GM18867 (cell line): ENCODE results near the gene DOLPP1.
"Not testable (repeated sequence)": the region's sequence is repeated elsewhere in the genome, so short reads cannot be mapped to it uniquely, and the experiment has no call there.

Source experiments
- ATAC-seq: cut with Tn5 transposase; IDR thresholded peaks from one replicate; pipeline ENCODE4 v1.9.1; 2021; ENCODE audit warnings: mild to moderate bottlenecking, moderate library complexity; ENCODE audit not compliant: unreplicated experiment

The DOLPP1 gene

DNA sequence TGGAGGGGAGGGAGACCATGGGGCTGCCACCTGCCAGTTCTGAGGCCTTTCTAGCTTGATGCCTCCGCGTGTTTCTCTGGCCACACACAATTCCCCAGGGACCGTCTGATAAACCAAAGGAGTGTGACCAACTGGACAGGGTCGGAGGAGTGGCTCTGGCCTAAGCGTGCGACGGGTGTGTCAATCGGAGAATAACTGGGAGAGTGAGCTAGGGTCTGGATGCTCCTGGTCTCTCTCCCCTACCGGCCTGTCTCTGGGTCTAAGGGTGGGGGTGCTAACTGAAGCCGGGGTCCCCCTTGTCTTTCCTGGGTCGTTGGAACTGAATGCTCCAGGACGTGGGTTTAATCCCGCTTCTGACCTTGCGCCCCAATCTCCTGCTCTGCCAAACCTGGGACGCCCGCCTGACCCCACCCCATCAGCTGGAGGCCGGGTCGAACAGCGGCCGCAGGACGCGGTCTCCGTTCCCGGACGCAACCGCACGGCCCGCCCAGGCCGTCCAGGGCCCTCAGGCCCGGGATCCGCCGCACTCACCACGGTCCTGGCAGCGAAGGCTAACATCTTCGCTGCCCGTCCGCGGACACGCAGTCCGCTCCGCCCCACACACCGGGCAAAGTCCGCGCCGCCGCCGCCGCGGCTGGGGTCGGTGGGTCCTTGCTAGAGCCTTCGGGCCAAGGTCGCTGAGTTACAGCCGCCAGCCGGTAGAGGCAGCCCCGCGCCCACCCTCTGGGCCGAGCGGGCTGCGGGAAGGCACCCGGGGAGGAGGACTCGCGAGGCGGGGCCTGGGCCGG is 29.2 kb downstream of the DOLPP1 start:
- ATAC-seq = peak; percentile 4

DNA sequence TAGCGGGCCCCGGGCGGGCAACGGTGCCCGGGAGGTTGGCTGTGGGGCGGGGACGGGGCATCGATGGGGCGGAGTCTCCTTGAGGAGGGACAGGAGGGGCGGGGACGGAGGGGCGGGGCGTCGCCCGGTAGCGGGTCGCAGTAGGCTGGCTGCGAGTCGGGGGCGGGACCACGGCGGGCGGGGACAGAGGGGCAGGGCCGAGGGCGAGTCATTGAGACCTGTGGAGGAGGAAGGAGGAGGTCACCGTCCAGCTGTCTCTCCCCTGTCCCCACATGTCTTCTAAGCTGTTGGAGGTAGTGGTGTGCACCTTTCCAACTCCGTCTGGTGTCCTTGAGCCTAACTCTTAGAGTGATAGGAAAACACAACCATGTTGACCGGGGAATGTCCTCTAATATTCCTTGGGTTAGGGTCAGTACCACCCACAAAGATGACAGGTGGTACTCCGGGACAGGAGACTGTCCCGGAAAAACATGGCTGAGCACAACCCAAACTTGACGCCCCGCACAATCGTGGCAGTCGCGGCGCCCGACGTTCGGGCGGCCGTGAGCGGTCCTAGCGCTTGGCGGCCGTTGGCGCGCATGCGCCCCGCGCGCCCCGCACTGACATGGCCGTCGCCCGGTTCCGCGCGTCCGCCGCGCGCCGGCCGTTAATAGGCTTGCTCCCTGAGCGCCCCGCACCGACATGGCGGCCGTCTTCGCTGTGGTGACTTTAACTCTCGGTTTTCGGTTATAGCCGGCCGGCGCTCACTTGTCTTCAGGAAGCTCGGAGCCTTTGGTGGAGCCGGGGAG is 30.0 kb downstream of the DOLPP1 start, which contains the start of the genes CRAT and PTPA:
Gene CRAT, minus strand, starts transcription at position 54 of the 788 bp plus-strand sequence. CDS start 284 bp downstream, outside the sequence.
Gene PTPA, plus strand, starts transcription at position 676 of the 788 bp plus-strand sequence. CDS start 186 bp downstream, outside the sequence.
- peak; percentile 80 for ATAC-seq

DNA sequence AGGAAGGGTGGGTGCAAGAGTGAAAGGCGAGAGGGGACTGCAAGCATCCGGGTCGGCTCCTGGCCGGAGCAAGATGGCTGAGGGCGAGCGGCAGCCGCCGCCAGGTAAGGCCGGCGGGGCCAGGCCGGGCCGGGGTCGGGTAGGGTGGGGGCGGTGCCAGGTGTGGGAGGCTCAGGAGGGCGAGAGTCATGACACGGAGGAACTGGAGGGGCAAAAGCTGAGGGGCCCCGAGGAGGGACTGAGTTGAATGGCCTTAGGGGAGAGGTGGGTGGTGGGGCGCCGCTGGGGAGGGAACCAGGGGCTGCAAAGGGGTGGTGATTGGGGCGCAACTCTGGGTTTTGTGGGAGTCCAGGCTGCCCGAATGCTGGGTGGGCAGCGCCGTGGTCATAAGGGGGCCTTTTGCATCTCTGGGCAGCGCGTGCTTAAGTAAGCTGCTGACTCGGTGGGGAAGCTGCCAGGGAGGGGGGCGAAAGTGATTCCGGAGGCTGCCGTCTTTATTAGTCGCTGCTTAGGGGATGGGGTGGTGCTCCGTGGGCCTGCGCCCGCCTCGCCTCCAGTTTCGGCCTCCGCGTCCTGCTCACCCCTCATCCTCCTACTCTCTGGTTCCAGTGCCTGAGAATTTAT is 30.7 kb downstream of the DOLPP1 start:
- peak; percentile 26 for ATAC-seq

DNA sequence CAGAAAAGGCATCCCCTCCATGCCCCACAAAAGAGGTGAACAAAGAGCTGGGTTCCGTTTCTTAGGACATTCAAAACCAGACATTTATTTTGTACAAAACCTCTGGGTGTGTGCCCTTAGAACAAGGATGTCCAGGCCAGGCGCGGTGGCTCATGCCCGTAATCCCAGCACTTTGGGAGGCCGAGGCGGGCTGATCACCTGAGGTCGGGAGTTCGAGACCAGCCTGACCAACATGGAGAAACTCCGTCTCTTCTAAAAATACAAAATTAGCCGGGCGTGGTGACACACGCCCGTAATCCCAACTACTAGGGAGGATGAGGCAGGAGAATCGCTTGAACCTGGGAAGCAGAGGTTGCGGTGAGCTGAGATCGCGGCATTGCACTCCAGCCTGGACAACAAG is 31.6 kb downstream of the DOLPP1 start:
- ATAC-seq = not testable (repeated sequence)

DNA sequence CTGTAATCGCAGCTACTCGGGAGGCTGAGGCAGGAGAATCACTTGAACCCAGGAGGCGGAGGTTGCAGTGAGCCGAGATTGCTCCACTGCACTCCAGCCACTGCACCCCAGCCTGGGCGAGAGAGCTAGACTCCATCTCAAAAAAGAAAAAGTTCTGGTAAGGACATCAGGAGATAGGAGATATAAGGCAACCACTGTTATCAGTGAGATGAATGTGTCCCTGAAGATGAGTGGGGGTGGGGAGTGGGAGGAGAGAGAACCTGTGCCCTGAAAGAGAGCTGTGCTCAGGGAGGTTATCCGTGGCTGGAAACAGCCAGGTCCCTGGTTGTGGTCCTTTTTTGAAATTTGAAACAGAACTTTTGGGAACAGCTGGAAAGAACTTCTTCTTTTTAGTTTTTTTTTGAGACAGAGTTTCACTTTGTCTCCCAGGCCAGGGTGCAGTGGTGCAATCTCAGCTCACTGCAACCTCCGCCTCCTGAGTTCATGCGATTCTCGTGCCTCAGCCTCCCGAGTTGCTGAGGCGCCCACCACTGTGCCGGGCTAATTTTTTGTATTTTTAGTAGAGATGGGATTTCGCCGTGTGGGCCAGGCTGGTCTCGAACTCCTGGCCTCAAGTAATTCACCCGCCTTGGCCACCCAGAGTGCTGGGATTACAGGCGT is 32.9 kb downstream of the DOLPP1 start:
- no peak for ATAC-seq

DNA sequence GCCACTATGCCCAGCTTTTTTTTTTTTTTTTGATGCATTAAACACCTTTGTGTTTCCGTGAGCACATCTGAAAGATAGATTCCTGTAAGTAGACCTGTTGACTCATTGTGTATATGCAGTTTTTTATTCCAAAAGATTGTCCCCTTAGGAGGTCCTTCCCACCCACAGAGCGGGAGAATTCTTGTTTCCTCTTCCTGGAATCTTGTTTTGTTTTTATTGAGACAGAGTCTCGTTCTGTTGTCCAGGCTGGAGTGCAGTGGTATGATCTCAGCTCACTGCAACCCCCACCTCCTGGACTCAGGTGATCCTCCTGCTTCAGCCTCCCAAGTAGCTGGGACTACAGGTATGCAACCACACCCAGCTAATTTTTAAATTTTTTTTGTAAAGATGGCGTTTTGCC is 37.9 kb downstream of the DOLPP1 start:
- no peak for ATAC-seq

DNA sequence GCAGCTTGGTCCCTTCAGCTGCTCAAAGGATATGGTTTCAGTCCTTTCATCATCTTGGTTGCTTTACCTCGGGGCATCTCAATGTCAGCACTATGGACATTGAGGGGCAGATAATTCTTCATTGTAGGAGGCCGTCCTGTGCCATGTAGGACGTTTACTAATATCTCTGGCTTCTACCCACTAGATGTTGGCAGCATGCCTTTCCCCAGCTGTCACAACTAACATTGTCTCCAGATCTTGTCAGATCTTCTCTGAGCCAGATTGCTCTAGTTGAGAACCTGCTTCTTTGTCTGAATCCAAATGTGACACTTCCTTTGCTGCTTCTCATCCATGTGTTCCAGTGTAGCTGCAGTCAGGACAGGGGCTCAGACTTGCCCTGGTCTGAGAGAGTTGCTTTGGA is 40.6 kb downstream of the DOLPP1 start:
- ATAC-seq = no peak

DNA sequence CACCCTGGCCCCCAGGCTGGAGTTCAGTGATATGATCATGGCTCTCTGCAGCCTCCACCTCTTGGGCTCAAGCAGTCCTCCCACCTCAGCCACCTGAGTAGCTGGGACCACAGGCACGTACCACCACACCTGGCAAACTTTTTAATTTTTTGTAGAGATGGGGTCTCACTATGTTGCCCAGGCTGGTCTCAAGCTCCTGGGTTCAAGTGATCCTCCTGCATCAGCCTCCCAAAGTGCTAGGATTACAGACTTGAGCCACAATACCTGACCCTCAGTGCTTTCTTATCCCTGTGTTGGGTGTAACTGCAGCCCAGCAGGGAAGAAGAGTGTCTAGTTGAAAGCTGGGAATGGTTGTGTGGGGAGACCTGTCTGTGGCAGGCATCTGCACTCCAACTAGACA is 41.2 kb downstream of the DOLPP1 start:
- ATAC-seq = no peak

DNA sequence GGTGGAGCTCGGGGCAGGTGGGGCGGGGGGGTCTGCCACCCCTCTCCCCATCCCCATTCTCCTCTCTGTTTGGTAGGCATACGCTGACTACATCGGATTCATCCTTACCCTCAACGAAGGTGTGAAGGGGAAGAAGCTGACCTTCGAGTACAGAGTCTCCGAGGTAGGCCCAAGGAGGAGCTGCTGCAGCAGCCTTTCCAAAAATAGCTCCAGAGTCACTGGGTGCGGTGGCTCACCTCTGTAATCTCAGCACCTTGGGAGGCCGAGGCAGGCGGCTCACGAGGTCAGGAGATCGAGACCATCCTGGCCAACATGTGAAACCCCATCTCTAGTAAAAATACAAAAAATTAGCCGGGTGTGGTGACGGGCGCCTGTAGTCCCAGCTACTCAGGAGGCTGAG is 42.1 kb downstream of the DOLPP1 start:
- ATAC-seq = not testable (repeated sequence)

DNA sequence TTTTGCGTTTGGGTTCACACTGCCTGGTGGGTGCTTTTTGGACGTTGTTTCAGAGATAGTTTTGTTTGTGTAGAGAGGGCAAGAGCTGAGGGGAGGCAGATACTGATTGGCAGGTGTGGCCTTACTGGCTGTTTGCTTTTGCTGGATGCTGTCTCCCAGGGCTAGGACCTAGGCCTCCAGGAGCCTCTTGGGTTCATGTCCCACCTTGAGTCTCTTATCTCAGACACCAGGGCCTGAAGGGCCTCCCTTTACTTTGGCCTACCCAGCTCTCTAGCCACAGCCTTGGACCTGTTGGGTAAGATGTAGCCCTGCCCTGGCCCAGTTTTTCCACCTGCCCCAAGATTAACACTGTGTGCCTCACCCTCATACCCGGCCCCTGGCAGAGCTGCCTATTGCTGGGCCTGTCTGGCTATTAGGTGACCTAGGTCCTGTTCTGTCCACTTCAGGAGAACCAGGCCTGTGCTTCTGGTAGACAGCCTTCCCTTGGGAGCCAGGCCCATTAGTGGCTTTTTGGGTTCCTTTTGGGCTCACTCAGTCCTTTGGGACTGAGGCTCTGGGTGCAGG is 43.7 kb downstream of the DOLPP1 start:
- ATAC-seq = no peak

DNA sequence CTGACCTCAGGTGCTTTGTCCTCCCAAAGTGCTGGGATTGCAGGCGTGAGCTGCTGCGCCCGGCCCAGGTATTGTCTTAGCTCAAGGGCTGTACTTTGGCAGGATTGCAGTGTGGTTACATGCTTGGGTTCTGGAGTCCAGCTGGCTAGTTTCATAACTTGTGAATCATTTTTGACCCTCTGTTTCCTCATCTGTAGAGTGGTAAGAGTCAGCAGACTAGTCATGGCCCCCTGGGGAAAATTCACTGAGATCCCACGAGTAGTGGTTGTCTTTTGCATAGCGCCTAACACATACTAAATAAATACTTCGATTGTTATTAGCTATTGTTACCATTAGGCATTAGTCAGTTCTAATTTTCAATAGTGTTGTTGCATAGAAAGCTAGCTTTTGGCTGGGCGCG is 44.6 kb downstream of the DOLPP1 start:
- ATAC-seq = no peak

DNA sequence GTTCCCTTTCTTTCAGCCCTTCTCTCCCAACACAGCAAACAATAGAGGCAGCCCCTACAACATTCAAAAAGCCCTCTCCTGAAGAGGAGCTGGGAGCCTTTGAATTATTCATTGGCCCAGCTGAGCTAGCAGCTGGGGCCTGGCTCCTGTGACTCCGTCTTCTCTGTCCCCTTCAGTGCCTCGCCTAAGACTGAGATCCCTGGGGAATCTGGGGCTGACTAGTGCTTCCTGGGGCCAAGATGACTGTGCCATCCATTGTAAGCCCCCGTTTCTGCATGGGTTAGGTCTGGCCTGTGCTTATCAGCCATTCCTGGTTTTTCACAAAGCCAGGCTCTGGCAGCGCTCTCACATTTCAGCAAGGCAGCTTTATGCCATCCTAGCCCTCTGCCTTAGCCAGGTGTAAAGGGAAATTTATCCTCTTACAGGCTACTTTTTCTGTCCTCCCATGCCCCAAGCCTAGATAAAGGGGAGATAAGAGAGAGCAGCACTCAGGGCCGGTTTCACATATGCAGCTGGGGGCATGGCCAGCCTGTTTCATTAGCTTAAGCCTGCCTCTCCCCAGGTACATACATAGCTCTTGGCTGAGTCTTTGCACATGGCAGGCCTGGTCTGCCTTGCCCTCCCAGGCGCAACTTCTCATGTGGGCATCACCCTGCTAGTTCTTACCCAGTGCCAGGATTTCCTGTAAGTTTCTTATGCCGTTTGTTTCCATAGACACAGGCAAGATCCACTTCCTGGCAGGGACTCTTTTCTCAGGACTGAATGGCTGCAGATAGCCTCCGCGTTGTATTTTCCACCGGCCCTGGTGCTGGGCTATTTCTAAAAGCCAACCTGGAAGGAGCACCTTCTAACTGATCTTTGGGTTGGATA is 46.1 kb downstream of the DOLPP1 start:
- ATAC-seq = no peak

DNA sequence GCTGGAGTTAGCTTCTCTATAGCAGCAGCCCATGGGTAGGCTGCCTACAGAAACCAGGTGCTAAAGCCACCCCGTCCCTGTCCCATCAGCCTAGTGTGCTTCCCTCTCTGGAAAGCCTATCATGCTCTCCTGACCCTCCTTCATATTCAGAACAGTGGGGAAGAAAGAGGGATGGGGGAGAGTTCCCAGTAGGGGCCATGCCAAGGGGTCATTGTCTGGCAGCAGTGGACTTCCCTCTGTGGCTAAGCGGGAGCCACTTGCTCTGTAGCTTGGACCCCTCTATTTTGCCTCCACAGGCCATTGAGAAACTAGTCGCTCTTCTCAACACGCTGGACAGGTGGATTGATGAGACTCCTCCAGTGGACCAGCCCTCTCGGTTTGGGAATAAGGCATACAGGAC is 47.8 kb downstream of the DOLPP1 start:
- no peak for ATAC-seq

DNA sequence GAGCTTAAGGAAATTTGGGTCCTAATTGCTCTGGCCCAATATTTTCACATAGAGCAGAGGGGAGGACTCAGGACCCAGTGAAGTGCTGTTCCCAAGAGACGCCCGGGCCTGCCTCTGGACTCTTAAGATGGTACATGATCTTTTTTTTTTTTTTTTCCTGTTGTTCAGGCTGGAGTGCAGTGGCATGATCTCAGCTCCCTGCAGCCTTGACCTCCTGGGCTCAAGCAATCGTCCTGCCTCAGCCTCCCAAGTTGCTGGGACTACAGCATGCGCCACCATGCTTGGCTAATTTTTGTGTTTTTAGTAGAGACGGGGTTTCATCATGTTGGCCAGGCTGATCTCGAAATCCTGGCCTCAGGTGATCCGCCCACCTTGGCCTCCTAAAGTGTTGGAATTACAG is 49.4 kb downstream of the DOLPP1 start:
- not testable (repeated sequence) for ATAC-seq

DNA sequence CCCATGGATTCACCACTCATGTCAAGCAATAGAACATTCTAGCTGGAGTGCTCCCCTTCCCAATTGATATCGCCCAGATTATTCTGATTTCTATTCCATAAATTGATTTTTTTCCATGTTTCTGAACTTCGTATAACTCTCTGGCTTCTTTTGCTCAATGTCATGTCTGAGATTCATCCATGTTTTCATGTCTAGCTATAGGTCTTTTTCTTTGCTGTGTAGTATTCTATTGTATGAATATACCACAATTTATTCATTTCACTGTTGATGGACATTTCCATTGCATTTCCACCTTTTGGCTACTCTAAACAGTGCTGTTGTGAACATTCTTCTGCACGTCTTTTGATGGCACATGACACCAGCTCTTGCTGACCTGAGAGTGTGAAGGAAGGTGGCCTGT is 49.9 kb downstream of the DOLPP1 start:
- ATAC-seq = no peak

DNA sequence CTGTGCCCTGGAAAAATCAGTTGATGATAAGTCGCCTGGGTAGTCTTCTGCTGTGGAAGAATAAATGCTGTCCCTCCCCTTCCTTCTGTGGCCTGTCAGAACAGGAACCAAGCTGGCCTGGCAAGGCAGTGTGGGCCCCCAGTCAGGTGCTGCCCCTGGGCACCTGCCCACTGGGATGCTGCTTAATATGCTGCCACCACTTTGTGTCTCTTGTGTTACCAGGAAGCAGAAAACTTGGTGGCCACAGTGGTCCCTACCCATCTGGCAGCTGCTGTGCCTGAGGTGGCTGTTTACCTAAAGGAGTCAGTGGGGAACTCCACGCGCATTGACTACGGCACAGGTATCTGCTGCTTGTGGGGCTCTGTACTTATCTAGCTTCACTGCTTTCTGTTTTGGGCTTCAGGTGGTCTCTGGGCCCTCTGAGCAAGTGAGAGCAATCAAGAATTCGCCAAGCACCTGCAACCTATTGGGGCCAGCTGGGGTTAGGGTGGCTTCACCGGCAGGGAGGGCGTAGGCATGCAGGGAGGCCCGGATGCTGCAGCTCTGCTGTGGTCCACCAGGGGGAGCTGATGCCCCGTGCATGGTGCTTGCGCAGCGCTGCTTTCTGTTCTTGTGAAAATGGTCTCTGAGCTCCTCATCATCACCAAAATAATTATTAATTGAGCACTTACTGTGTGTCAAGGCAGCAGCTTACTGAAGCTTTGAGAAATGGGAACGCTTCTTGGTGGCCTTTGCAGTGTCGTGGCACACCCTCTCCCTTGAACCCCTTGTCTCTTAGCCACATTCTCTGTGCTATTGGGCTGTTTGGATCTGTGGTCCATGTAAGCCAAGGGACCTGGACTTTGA is 50.6 kb downstream of the DOLPP1 start:
- peak; percentile 49 for ATAC-seq

DNA sequence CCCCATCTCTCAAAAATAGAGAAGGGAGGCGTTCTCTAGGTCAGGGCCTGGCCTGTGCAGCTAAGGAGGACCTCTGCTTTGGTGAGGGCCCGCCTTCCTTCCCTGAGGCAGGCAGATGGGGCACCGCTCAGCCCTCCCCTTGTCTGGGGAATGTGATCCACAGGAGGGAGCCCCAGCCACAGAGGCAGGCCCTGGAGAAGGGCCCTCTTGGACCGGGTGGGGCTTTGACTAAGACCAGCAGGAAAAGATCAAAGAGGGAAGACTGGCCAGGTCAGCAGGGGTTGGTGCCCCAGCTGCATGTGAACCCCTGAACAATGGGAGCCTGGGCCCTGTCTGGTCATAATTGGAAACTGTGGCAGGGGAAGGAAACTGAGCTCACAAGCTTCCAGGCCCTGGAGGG is 52.2 kb downstream of the DOLPP1 start:
- ATAC-seq = no peak

DNA sequence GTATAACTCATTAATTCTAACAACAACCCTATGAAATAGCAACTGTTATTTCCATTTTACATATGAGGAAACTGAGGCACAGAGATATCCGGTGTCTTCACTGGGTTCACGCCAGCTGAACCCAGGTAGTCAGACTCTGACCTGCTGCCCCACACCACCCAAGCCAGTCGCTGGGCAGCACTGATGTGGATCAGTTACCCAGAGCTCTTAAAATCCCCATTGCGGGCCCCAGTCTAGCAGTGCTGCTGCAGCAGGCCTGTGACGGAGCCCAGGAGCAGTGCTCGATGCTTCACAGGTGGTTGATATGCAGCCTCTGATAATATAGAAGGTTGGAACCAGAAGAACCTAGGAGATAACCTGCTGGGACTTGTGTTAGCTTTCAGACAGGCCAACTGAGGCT is 54.6 kb downstream of the DOLPP1 start:
- no peak for ATAC-seq
